ENCODE results near the gene UNC5A. TPM values are rescaled to one million over a fixed set of nuclear protein-coding genes. Genes with fewer than 3 reads are reported as not detected.

The UNC5A gene
- total RNA-seq, 4 donors from 2014 or later, result not detected

- no peaks in the 10 kb centered on the region for H3K4me1 ChIP-seq
- TF ChIP-seq POLR2A (IDR thresholded peaks at IDR 0.05) (no peak), CTCF (IDR thresholded peaks at IDR 0.05) (no peak)
- 94% methylated on average over 6 of the region's 8 CpGs for WGBS
- no peak overlapping the region for H3K27ac ChIP-seq
- H3K4me3 ChIP-seq, result no peak overlapping the region
- peak; percentile 13 to 22 for DNase-seq (ENCODE audit: low spot score in 2 of 2)
- no peaks in the 10 kb centered on the region for H3K36me3 ChIP-seq
- no peaks in the 10 kb centered on the region for H3K9me3 ChIP-seq
- peaks cover 43% of the 10 kb centered on the region for H3K27me3 ChIP-seq
Observed at GRCh38 chr5:176778921-176779465, 31.4 kb upstream of the UNC5A start.

GRCh38 chr5:176779537-176779936 lies 30.8 kb upstream of the UNC5A start:
- Histone ChIP-seq H3K4me1 (no peaks in the 10 kb centered on the region), H3K4me3 (no peak overlapping the region), H3K27me3 (peaks cover 41% of the 10 kb centered on the region), H3K36me3 (no peaks in the 10 kb centered on the region), H3K27ac (no peak overlapping the region), H3K9me3 (no peaks in the 10 kb centered on the region)
- DNase-seq (ENCODE audit: low spot score in 2 of 2), result peak; percentile 30 to 53
- TF ChIP-seq POLR2A (IDR thresholded peaks at IDR 0.05) (no peak), CTCF (IDR thresholded peaks at IDR 0.05) (no peak), POLR2AphosphoS5 (IDR thresholded peaks at IDR 0.05) (no peak), EP300 (IDR thresholded peaks at IDR 0.05) (no peak)
- 91% methylated on average over 9 of the region's 9 CpGs for WGBS

GRCh38 chr5:176780176-176781053 lies 29.9 kb upstream of the UNC5A start:
- 53% methylated on average over 14 of the region's 14 CpGs for WGBS
- peak; percentile 47 to 65 for DNase-seq (ENCODE audit: low spot score in 2 of 2)
- H3K4me1 ChIP-seq, result no peaks in the 10 kb centered on the region
- peaks cover 44% of the 10 kb centered on the region for H3K27me3 ChIP-seq
- no peaks in the 10 kb centered on the region for H3K9me3 ChIP-seq
- no peak overlapping the region for H3K4me3 ChIP-seq
- H3K36me3 ChIP-seq, result no peaks in the 10 kb centered on the region
- no peak for TF ChIP-seq POLR2A (IDR thresholded peaks at IDR 0.05)
- TF ChIP-seq CTCF (IDR thresholded peaks at IDR 0.05), result no peak
- no peak for TF ChIP-seq EP300 (IDR thresholded peaks at IDR 0.05)
- no peak for TF ChIP-seq POLR2AphosphoS5 (IDR thresholded peaks at IDR 0.05)
- no peak overlapping the region for H3K27ac ChIP-seq

GRCh38 chr5:176781054-176781375 lies 29.3 kb upstream of the UNC5A start:
- Histone ChIP-seq H3K36me3 (no peaks in the 10 kb centered on the region), H3K27me3 (peaks cover 47% of the 10 kb centered on the region), H3K4me3 (no peak overlapping the region), H3K9me3 (no peaks in the 10 kb centered on the region), H3K27ac (no peak overlapping the region), H3K4me1 (no peaks in the 10 kb centered on the region)
- peak; percentile 44 to 58 for DNase-seq (ENCODE audit: low spot score in 2 of 2)
- WGBS, result 21% methylated on average over 14 of the region's 14 CpGs
- TF ChIP-seq CTCF (IDR thresholded peaks at IDR 0.05) (no peak), POLR2AphosphoS5 (IDR thresholded peaks at IDR 0.05) (no peak), POLR2A (IDR thresholded peaks at IDR 0.05) (no peak), EP300 (IDR thresholded peaks at IDR 0.05) (no peak)
